Measurements from ENCODE around the gene GADD45GIP1.
A peak's percentile ranks its signal among the peaks of the same experiment; 100 is the strongest.

Gene GADD45GIP1

GRCh38 chr19:12946731-12947496, 10.1 kb downstream of the GADD45GIP1 start:
- Histone ChIP-seq H3K79me2 (ENCODE audit: insufficient read depth, low read length) (peaks cover 85% of the 10 kb centered on the region), H3K4me1 (ENCODE audit: insufficient read depth, low read length, poor library complexity, severe bottlenecking) (peaks cover 42% of the 10 kb centered on the region), H3K9me3 (ENCODE audit: insufficient read depth, low read depth, low read length) (no peaks in the 10 kb centered on the region), H3K36me3 (ENCODE audit: insufficient read depth, low read length) (peaks cover 58% of the 10 kb centered on the region), H2AFZ (ENCODE audit: low read length) (no peak overlapping the region), H3K4me2 (ENCODE audit: low read depth, low read length, poor library complexity, severe bottlenecking) (peak overlapping the region; percentile 91), H4K20me1 (ENCODE audit: insufficient read depth, low read length, poor library complexity, severe bottlenecking) (peaks cover 72% of the 10 kb centered on the region), H3K27me3 (ENCODE audit: insufficient read depth, low read length, poor library complexity, severe bottlenecking) (no peaks in the 10 kb centered on the region), H3K9me2 (replicated peaks; ENCODE audit: low read depth, low read length) (no peaks in the 10 kb centered on the region), H3K9ac (ENCODE audit: low read depth, low read length, poor library complexity, severe bottlenecking) (peak overlapping the region; percentile 91), H3F3A (ENCODE audit: low read depth) (peaks cover 26% of the 10 kb centered on the region), H3K4me3 (ENCODE audit: low read length, poor library complexity, severe bottlenecking) (peak overlapping the region; percentile 96)
- TF ChIP-seq CTCF (conservative IDR thresholded peaks at IDR 0.05; ENCODE audit: low read length) (no peak), EZH2phosphoT487 (IDR thresholded peaks at IDR 0.05; ENCODE audit: borderline replicate concordance) (no peak)

- TF ChIP-seq CTCF (conservative IDR thresholded peaks at IDR 0.05; ENCODE audit: low read length): no peak
- no peak for TF ChIP-seq EZH2phosphoT487 (IDR thresholded peaks at IDR 0.05; ENCODE audit: borderline replicate concordance)
- peaks cover 50% of the 10 kb centered on the region for H3K4me1 ChIP-seq (ENCODE audit: insufficient read depth, low read length, poor library complexity, severe bottlenecking)
- H3K9me2 ChIP-seq (replicated peaks; ENCODE audit: low read depth, low read length): no peaks in the 10 kb centered on the region
- peak overlapping the region; percentile 96 for H3K4me3 ChIP-seq (ENCODE audit: low read length, poor library complexity, severe bottlenecking)
- H3K27me3 ChIP-seq (ENCODE audit: insufficient read depth, low read length, poor library complexity, severe bottlenecking): no peaks in the 10 kb centered on the region
- H3K4me2 ChIP-seq (ENCODE audit: low read depth, low read length, poor library complexity, severe bottlenecking): peak overlapping the region; percentile 91
- peaks cover 26% of the 10 kb centered on the region for H3F3A ChIP-seq (ENCODE audit: low read depth)
- H3K36me3 ChIP-seq (ENCODE audit: insufficient read depth, low read length): peaks cover 65% of the 10 kb centered on the region
- H2AFZ ChIP-seq (ENCODE audit: low read length): no peak overlapping the region; the same call in 1 of the 2 replicates
- peaks cover 92% of the 10 kb centered on the region for H3K79me2 ChIP-seq (ENCODE audit: insufficient read depth, low read length)
- H3K9ac ChIP-seq (ENCODE audit: low read depth, low read length, poor library complexity, severe bottlenecking): peak overlapping the region; percentile 91
- peaks cover 80% of the 10 kb centered on the region for H4K20me1 ChIP-seq (ENCODE audit: insufficient read depth, low read length, poor library complexity, severe bottlenecking)
- H3K9me3 ChIP-seq (ENCODE audit: insufficient read depth, low read depth, low read length): no peaks in the 10 kb centered on the region
These were observed 10.8 kb downstream of the GADD45GIP1 start for GRCh38 chr19:12946092-12946721.

- H3K27me3 ChIP-seq (ENCODE audit: insufficient read depth, low read length, poor library complexity, severe bottlenecking): no peaks in the 10 kb centered on the region
- H4K20me1 ChIP-seq (ENCODE audit: insufficient read depth, low read length, poor library complexity, severe bottlenecking): peaks cover 86% of the 10 kb centered on the region
- peaks cover 56% of the 10 kb centered on the region for H3K4me1 ChIP-seq (ENCODE audit: insufficient read depth, low read length, poor library complexity, severe bottlenecking)
- H3K9me3 ChIP-seq (ENCODE audit: insufficient read depth, low read depth, low read length): no peaks in the 10 kb centered on the region
- H3K9ac ChIP-seq (ENCODE audit: low read depth, low read length, poor library complexity, severe bottlenecking): peak within 1 kb of the TSS; percentile 100
- peaks cover 93% of the 10 kb centered on the region for H3K79me2 ChIP-seq (ENCODE audit: insufficient read depth, low read length)
- TF ChIP-seq CTCF (conservative IDR thresholded peaks at IDR 0.05; ENCODE audit: low read length): no peak
- no peak for TF ChIP-seq EZH2phosphoT487 (IDR thresholded peaks at IDR 0.05; ENCODE audit: borderline replicate concordance)
- H3K9me2 ChIP-seq (replicated peaks; ENCODE audit: low read depth, low read length): no peaks in the 10 kb centered on the region
- peak within 1 kb of the TSS; percentile 99 for H3K4me2 ChIP-seq (ENCODE audit: low read depth, low read length, poor library complexity, severe bottlenecking)
- peaks cover 26% of the 10 kb centered on the region for H3F3A ChIP-seq (ENCODE audit: low read depth)
- peaks cover 71% of the 10 kb centered on the region for H3K36me3 ChIP-seq (ENCODE audit: insufficient read depth, low read length)
- H3K4me3 ChIP-seq (ENCODE audit: low read length, poor library complexity, severe bottlenecking): peak within 1 kb of the TSS; percentile 96
- no peak within 1 kb of the TSS; the same call in 1 of the 2 replicates for H2AFZ ChIP-seq (ENCODE audit: low read length)
These were observed 11.4 kb downstream of the GADD45GIP1 start, which contains the start of gene RAD23A for GRCh38 chr19:12945479-12946091. TSS of gene RAD23A (plus strand) at chr19:12945862. CDS start at chr19:12945949, 87 bp downstream.
